ENCODE data around the gene TMCC1.

TMCC1 gene

GRCh38 chr3:129626744-129627349, 266.7 kb downstream of the TMCC1 start:
- DNase-seq (ENCODE audit: low spot score): peak; percentile 76
- FAIRE-seq: peak; percentile 55

DNA sequence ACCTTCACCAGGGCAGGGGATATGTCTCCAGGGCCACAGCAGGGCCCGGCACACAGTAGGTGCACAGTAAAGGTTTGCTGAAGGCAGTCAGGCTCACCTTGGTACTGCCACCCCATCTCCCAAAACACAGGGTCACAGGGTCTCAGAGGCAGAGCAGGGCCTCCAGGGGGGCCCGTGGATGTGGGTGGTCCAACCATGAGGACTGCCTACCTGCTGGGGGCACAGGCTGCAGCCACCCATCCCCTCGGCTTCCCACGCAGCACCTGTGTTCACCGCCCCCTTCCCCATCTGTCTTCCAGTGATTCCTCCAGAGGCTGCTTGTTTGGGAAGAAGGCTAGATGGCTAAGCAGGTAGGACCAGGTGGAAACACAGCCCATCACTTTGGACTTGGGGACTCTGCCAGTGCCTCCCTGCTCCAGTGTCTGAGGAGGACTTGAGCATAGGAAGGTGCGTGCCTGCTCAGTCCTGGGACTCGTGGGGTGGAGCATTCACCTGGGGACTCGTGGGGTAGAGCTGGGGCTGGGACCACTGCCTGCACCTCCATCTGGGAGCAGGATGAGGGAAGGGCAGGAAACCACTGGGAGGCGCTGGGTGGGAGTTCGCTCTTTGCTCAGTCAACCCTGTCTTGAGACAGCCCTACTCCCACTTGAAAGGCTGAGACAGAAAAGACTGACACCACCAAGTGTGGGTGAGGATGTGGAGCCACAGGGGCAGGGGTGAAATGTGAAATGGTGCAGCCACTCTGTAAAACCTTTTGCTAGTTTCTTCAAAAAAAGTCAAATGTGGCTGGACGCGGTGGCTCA, 268.2 kb downstream of the TMCC1 start:
- no peak for DNase-seq (ENCODE audit: low spot score)
- no peak for FAIRE-seq

- no peak for DNase-seq (ENCODE audit: low spot score)
- FAIRE-seq: no peak
Observed at GRCh38 chr3:129624347-129625071, 269.0 kb downstream of the TMCC1 start.

- no peak for DNase-seq (ENCODE audit: low spot score)
- FAIRE-seq: no peak
Observed at GRCh38 chr3:129623447-129624118, 269.9 kb downstream of the TMCC1 start.

DNA sequence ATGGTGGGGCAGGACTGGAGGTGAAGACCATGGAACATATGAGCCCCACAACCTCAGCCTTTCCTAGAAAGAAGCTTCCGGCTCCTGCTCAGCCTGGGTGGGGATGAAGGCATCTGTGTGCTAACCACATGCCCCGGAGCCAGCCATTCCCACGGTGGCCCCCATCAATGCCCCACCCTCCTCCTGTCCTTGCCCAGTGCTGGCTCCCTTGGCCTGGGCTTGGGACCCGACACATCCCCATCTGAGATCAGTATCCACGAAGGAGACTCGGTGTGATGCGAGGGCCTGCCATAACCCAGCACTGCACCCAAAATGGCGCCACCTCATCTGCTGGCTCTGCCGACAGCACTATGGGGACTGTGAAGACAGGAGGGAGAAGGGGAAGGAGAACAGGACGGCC, 270.6 kb downstream of the TMCC1 start:
- FAIRE-seq (no peak), DNase-seq (ENCODE audit: low spot score) (no peak)

- FAIRE-seq (no peak), DNase-seq (ENCODE audit: low spot score) (no peak)
Observed at GRCh38 chr3:129622226-129622874, 271.2 kb downstream of the TMCC1 start.

GRCh38 chr3:129621626-129622225, 271.8 kb downstream of the TMCC1 start:
- FAIRE-seq (no peak), DNase-seq (ENCODE audit: low spot score) (no peak)

GRCh38 chr3:129620828-129621559, 272.5 kb downstream of the TMCC1 start:
- FAIRE-seq: no peak

DNA sequence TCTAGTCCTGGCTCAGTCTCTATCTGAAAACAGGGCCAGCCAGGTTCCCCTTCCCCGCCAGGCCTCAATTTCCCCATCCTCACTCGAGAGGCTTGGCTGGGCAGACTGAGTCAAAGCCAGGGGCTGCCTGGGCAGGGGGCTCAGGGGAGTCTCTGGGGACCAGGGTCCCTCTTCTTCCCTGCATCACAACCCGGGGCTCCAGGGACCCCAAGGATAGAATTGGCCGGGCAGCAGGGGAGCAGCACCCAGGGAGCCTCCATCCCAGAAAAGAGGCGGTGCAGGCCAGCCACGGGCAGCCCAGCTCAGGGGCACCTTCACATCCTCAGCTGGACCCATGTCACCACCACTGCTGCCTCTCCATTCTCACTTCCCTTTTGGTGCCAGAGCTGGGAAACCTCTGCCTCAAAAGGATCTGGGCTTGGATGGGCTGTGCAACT, 273.8 kb downstream of the TMCC1 start:
- no peak for DNase-seq (ENCODE audit: low spot score)
- no peak for FAIRE-seq

More at GRCh38 chr3:129620828-129621559, 272.5 kb downstream of the TMCC1 start:
- DNase-seq (ENCODE audit: low spot score): no peak

DNA sequence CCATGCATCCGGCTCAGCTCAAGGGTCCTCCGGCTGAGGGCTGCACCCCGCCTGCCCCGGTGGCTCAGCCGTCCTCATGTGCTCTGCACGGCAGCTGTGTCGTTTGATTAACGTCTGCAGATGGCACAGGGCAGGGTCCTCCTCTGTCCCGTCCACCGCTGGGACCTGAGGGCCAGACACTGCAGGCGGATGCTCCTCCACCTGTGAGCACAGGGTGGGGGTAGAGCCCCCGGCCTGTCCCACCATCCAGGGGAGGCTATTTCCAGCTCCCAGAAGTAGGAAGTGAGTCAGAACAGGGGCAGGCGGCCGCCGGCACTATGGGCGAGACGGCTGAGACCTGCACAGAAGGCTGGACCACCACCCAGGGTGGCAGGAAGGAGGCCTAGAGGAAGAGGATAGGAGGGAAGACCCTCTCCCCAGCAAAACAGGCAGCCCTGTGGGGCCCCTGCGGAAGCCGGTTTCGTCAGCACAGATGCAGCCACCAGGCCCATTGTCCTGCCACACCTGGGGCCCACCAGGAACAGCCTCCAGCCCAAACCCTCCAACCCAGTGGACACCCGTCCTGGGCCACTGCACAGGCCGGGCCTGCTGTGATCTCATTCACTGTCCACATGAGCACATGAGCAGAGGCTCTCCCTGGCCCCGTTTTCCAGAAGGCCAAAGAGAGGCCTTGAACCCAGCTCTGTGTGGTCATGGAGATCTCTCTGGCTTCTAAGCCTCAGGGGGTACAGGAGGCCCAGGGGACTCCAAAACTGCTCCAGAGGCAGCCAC, 274.4 kb downstream of the TMCC1 start:
- DNase-seq (ENCODE audit: low spot score) (no peak), FAIRE-seq (no peak)

DNA sequence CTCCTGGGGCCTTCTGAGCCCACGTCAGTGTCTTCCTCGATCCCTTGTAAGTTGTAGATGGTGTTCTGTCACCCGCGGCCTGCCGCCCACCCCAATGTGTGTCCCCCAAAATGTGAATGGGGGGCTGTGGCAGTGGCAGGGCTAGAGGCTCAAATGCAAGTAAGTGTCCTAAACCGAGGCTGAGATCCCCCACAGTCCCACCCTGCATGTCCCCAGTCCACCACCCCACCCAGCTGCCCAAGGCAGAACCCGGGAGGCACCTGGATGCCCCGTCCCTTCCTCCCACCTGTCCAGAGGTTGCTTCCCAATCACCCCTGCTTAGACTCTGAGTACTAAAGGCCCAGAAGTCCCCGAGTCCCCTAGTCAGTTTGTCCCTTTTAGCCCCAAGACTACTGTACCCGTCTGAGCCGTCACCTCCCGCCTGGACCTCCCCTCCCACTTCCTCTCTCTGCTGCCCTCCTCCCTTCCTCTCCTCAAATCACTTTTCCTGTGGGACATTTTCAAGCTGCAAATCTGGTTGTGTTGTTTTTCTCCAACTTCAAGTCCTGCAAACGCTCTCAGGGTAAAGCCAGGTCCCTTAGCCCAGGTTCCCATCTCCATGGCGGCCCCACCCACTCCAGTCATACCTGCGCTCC, 275.2 kb downstream of the TMCC1 start:
- FAIRE-seq (no peak), DNase-seq (ENCODE audit: low spot score) (no peak)

DNA sequence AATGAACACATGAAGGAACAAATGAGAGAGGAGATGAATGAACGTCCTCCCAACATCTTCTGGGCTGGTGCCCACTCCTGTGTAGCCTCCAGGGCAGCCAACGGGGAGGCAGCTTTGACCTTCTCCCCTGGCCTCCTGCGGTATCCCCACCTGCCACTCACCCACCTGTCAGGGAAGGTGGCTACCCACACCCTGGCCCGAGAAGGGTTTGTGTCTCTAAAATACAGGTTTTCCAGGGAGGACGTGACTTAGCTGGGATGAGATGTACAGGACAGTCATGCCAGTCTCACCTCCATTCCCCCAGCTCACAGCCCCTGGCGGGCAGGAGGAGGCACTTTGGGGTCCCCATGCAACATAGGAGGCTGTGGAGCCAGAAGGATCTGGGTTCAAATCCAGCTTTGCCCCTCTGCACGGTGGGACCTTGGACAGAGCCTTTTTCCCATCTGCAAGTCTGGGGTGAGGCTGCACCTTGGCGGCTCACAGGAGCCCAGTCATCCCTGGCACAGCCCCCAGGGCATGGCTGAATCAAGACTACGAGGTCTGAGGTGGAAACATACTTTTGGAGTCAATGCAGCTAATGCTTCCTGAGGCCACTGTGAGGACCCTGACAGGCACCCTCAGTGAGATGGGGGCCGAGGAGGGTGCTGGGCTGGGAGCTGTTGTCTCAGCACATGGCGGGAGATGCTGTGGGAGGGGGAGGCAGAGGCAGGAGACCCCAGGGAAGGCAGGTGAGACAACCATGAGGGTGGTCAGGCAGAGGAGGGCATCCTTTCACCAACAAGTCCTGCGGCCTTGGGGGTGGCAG, 275.9 kb downstream of the TMCC1 start:
- FAIRE-seq (no peak), DNase-seq (ENCODE audit: low spot score) (no peak)

- DNase-seq (ENCODE audit: low spot score) (no peak), FAIRE-seq (no peak)
Observed at GRCh38 chr3:129616713-129617112, 276.8 kb downstream of the TMCC1 start.

DNA sequence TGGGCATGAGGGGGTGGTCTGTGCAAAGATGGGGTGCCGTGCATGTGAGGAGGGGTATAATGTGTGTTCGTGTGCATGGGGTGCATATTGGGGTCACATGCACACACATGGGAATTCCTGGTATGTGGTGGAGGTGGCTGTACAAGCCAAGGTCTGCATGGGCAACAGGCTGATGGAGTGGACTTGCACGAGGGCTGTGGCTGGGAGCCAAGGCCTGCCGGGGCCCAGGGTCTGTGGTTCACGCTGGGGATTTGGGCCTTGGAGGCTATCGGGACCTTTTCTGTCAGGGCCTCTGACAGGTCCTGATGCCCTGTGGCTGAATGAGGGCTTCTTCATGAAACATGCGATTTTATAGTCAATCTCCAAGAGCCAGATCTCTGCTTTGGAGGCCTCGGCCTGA, 277.2 kb downstream of the TMCC1 start:
- no peak for FAIRE-seq

DNA sequence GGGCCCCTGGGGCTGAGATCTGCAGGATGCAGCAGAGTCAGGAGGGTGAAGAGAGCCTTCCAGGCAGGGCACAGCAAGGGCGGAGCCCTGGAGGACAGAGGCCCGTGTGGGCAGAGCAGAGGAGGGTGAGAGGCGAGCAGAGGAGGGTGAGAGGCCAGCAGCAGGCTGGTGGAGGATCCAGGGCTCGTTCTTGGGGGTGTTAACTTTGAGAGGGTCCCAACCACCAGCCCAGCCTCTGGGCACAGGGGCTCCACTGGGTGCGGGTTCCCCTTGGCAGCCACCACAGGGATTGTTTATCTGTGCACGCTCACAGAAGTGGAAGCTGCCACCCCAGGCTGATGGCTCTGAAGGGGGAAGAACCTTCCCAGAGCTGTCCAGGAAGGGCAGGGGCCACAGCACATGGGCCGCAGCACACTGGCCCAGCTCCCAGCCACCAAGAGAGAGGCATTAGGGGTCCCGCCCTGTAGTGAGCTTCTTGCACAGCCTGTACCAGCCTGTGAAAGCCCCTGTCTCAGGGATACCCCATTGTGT, 277.7 kb downstream of the TMCC1 start:
- FAIRE-seq: no peak
- no peak for DNase-seq (ENCODE audit: low spot score)

More for the DNA sequence above, 277.2 kb downstream of the TMCC1 start:
- DNase-seq (ENCODE audit: low spot score): no peak

- DNase-seq (ENCODE audit: low spot score): no peak
- FAIRE-seq: no peak
Observed at GRCh38 chr3:129614927-129615363, 278.6 kb downstream of the TMCC1 start.

- no peak for FAIRE-seq
- no peak for DNase-seq (ENCODE audit: low spot score)
Observed at GRCh38 chr3:129614435-129614834, 279.1 kb downstream of the TMCC1 start.

GRCh38 chr3:129613367-129613740, 280.2 kb downstream of the TMCC1 start:
- DNase-seq (ENCODE audit: low spot score): no peak
- FAIRE-seq: no peak
